Thymus (tissue), 11 donors: ENCODE results near the gene NFKB2. TPM values are rescaled to one million over a fixed set of nuclear protein-coding genes. Genes with fewer than 3 reads are reported as not detected.

Experiments
- DNase-seq, 9 donors: peaks; one replicate each; pipeline ENCODE4 v3.0.0-alpha.2; 2013; ENCODE audit warnings: low spot score in 9 of 9, low read depth in 6 of 9, missing footprints in 1 of 9
- H3K27ac ChIP-seq, 2 donors: one replicate each; pipeline ENCODE4 v1.5.1; 2013; ENCODE audit warnings: control low read depth in 1 of 2, low read depth in 1 of 2, low read length in 1 of 2, mild to moderate bottlenecking in 1 of 2, moderate library complexity in 1 of 2
- H3K27me3 ChIP-seq, 2 donors: one replicate each; pipeline ENCODE4 v1.5.1; 2013; ENCODE audit warnings: low read length in 1 of 2; ENCODE audit not compliant: control insufficient read depth in 2 of 2, insufficient read depth in 1 of 2
- H3K36me3 ChIP-seq, 2 donors: one replicate each; pipeline ENCODE4 v1.5.1; 2013; ENCODE audit warnings: low read length in 1 of 2, mild to moderate bottlenecking in 1 of 2, moderate library complexity in 1 of 2; ENCODE audit not compliant: control insufficient read depth in 2 of 2, insufficient read depth in 2 of 2
- H3K4me1 ChIP-seq, 2 donors: one replicate each; pipeline ENCODE4 v1.5.1; 2013; ENCODE audit warnings: low read length in 2 of 2; ENCODE audit not compliant: control insufficient read depth in 2 of 2, insufficient read depth in 2 of 2
- H3K4me3 ChIP-seq, 2 donors: one replicate each; pipeline ENCODE4 v1.5.1; 2013; ENCODE audit warnings: low read length in 2 of 2, control low read depth in 1 of 2, mild to moderate bottlenecking in 1 of 2
- H3K9me3 ChIP-seq, 2 donors: one replicate each; pipeline ENCODE4 v1.5.1; 2013; ENCODE audit warnings: low read length in 1 of 2, mild to moderate bottlenecking in 1 of 2; ENCODE audit not compliant: control insufficient read depth in 2 of 2, insufficient read depth in 1 of 2
- WGBS: extraction: QIAGEN DNeasy Blood & Tissue Kit; methylation state at CpG from one replicate; pipeline ENCODE4 v1.1.7; 2013; 5-methylcytosine and 5-hydroxymethylcytosine counted together
- polyA plus RNA-seq: library from polyadenylated mRNA; stranded (reverse); fragments of 200-250 nt; gene quantifications from one replicate; pipeline ENCODE4 v1.2.3, GENCODE V29; 2013
- total RNA-seq: library from RNA; stranded (reverse); fragments of 120-200 nt; gene quantifications from one replicate; pipeline ENCODE4 v1.2.4, GENCODE V29; 2013
- donor health status: healthy.

Gene NFKB2
- total and polyA plus RNA-seq, 2 donors, result 35.6 to 37.8 TPM

GRCh38 chr10:102424145-102424544, 28.6 kb downstream of the NFKB2 start:
- H3K36me3 ChIP-seq, result peaks cover 14 to 18% of the 10 kb centered on the region in 2 donors
- WGBS, result 97% methylated on average over 9 of the region's 9 CpGs
- peaks cover 8 to 39% of the 10 kb centered on the region in 2 donors for H3K27me3 ChIP-seq
- no peak overlapping the region for H3K4me3 ChIP-seq
- peaks cover 32 to 35% of the 10 kb centered on the region in 2 donors for H3K4me1 ChIP-seq
- DNase-seq, result no peak
- peaks cover 0 to 12% of the 10 kb centered on the region in 2 donors for H3K9me3 ChIP-seq
- no peak overlapping the region for H3K27ac ChIP-seq

GRCh38 chr10:102424916-102425315, 29.4 kb downstream of the NFKB2 start:
- no peak for DNase-seq
- WGBS, result over 99% methylated on average over 6 of the region's 6 CpGs

GRCh38 chr10:102425444-102425843, 29.9 kb downstream of the NFKB2 start:
- DNase-seq, result no peak
- H3K36me3 ChIP-seq, result peaks cover 14 to 18% of the 10 kb centered on the region in 2 donors
- peaks cover 19 to 22% of the 10 kb centered on the region in 2 donors for H3K4me1 ChIP-seq
- peaks cover 6 to 26% of the 10 kb centered on the region in 2 donors for H3K27me3 ChIP-seq
- no peak overlapping the region for H3K4me3 ChIP-seq
- 97% methylated on average over 1 of the region's 1 CpG for WGBS
- peaks cover 0 to 12% of the 10 kb centered on the region in 2 donors for H3K9me3 ChIP-seq
- H3K27ac ChIP-seq, result no peak overlapping the region

More at GRCh38 chr10:102424916-102425315, 29.4 kb downstream of the NFKB2 start:
- peaks cover 14 to 18% of the 10 kb centered on the region in 2 donors for H3K36me3 ChIP-seq
- no peak overlapping the region for H3K27ac ChIP-seq
- H3K4me1 ChIP-seq, result peaks cover 24 to 27% of the 10 kb centered on the region in 2 donors
- peaks cover 6 to 31% of the 10 kb centered on the region in 2 donors for H3K27me3 ChIP-seq
- no peak overlapping the region for H3K4me3 ChIP-seq
- H3K9me3 ChIP-seq, result peaks cover 0 to 12% of the 10 kb centered on the region in 2 donors

GRCh38 chr10:102426803-102427287, 31.3 kb downstream of the NFKB2 start:
- Histone ChIP-seq H3K27me3 (peaks cover 6 to 12% of the 10 kb centered on the region in 2 donors), H3K4me1 (peaks cover 15% of the 10 kb centered on the region in 2 donors), H3K9me3 (peaks cover 0 to 7% of the 10 kb centered on the region in 2 donors), H3K27ac (no peak overlapping the region), H3K4me3 (no peak overlapping the region), H3K36me3 (peaks cover 14 to 18% of the 10 kb centered on the region in 2 donors)
- WGBS, result 96% methylated on average over 7 of the region's 7 CpGs
- no peak for DNase-seq

GRCh38 chr10:102429468-102429867, 34.0 kb downstream of the NFKB2 start:
- no peak overlapping the region for H3K27ac ChIP-seq
- H3K9me3 ChIP-seq, result peaks cover 0 to 6% of the 10 kb centered on the region in 2 donors
- peaks cover 7 to 25% of the 10 kb centered on the region in 2 donors for H3K4me1 ChIP-seq
- DNase-seq, result no peak
- no peak overlapping the region for H3K4me3 ChIP-seq
- H3K27me3 ChIP-seq, result peaks cover 0 to 5% of the 10 kb centered on the region in 2 donors
- H3K36me3 ChIP-seq, result peaks cover 3 to 4% of the 10 kb centered on the region in 2 donors
- 97% methylated on average over 8 of the region's 8 CpGs for WGBS

- DNase-seq, result no peak
These were observed 36.1 kb downstream of the NFKB2 start for GRCh38 chr10:102431452-102432124.

GRCh38 chr10:102432162-102432950, 36.9 kb downstream of the NFKB2 start, which contains the start of gene CUEDC2:
CUEDC2 (minus strand) TSS chr10:102432574; CDS start chr10:102425188, 7,386 bp downstream.
- DNase-seq, result peak; percentile 86 to 97 (median 92)
- under 1% methylated on average over 52 of the region's 52 CpGs for WGBS
- Histone ChIP-seq H3K27me3 (peaks cover 2 to 17% of the 10 kb centered on the region in 2 donors), H3K9me3 (peaks cover 0 to 6% of the 10 kb centered on the region in 2 donors), H3K27ac (peak within 1 kb of the TSS; percentile 74 to 76), H3K4me1 (peaks cover 11 to 48% of the 10 kb centered on the region in 2 donors), H3K36me3 (no peaks in the 10 kb centered on the region), H3K4me3 (peak within 1 kb of the TSS; percentile 95 to 97)

More at GRCh38 chr10:102431452-102432124, 36.1 kb downstream of the NFKB2 start:
- H3K27me3 ChIP-seq, result peaks cover 2 to 17% of the 10 kb centered on the region in 2 donors
- peak overlapping the region; percentile 74 to 76 for H3K27ac ChIP-seq
- H3K4me3 ChIP-seq, result peak overlapping the region; percentile 95 to 97
- WGBS, result 29% methylated on average over 4 of the region's 4 CpGs
- H3K36me3 ChIP-seq, result no peaks in the 10 kb centered on the region
- H3K4me1 ChIP-seq, result peaks cover 11 to 46% of the 10 kb centered on the region in 2 donors
- H3K9me3 ChIP-seq, result peaks cover 0 to 6% of the 10 kb centered on the region in 2 donors

GRCh38 chr10:102433619-102434046, 38.1 kb downstream of the NFKB2 start:
- WGBS, result 33% methylated on average over 5 of the region's 5 CpGs

More at GRCh38 chr10:102433619-102434046, 38.1 kb downstream of the NFKB2 start:
- Histone ChIP-seq H3K36me3 (no peaks in the 10 kb centered on the region), H3K27me3 (peaks cover 2 to 17% of the 10 kb centered on the region in 2 donors), H3K27ac (peak overlapping the region in 1 of 2 donors; percentile 31), H3K4me1 (peaks cover 11 to 52% of the 10 kb centered on the region in 2 donors), H3K4me3 (no peak overlapping the region), H3K9me3 (peaks cover 0 to 6% of the 10 kb centered on the region in 2 donors)
- no peak for DNase-seq
